ENCODE measurements around the gene ERC2.

GRCh38 chr3:56404884-56405283 is 63.4 kb downstream of the ERC2 start:
- no peak for TF ChIP-seq GATA2 (IDR thresholded peaks at IDR 0.05; ENCODE audit: low read depth, low read length)
- no peak for TF ChIP-seq GATA3 (IDR thresholded peaks at IDR 0.05; ENCODE audit: low read depth, low read length)

All from SH-SY5Y (cell line).